Activated CD4-positive, alpha-beta T cell treated with anti-CD3 and anti-CD28 coated beads for 4 hours (primary cell): Measurements from ENCODE around the gene FTO.
"Not testable (repeated sequence)": the region's sequence is repeated elsewhere in the genome, so short reads cannot be mapped to it uniquely, and the experiment has no call there.

ENCODE experiments used
- DNase-seq, 2 donors: peaks; one replicate each; pipeline ENCODE4 v3.0.0-alpha.2; 2020

Gene FTO

GRCh38 chr16:54165912-54166865 is 462.2 kb downstream of the FTO start:
- no peak for DNase-seq

GRCh38 chr16:54169112-54169511 is 465.2 kb downstream of the FTO start:
- no peak for DNase-seq

GRCh38 chr16:54171626-54172537 is 467.9 kb downstream of the FTO start:
- DNase-seq, result no peak

GRCh38 chr16:54173490-54173889 is 469.5 kb downstream of the FTO start:
- DNase-seq, result no peak

- no peak for DNase-seq
Observed at GRCh38 chr16:54174201-54174600, 470.2 kb downstream of the FTO start.

- no peak for DNase-seq
Observed at GRCh38 chr16:54174750-54175149, 470.8 kb downstream of the FTO start.

GRCh38 chr16:54175169-54175551 is 471.2 kb downstream of the FTO start:
- no peak for DNase-seq

GRCh38 chr16:54175552-54176375 is 471.8 kb downstream of the FTO start:
- no peak for DNase-seq

- no peak for DNase-seq
Observed at GRCh38 chr16:54176376-54176901, 472.5 kb downstream of the FTO start.

GRCh38 chr16:54177052-54177861 is 473.3 kb downstream of the FTO start:
- no peak for DNase-seq

GRCh38 chr16:54177862-54178477 is 474.0 kb downstream of the FTO start:
- no peak for DNase-seq

- DNase-seq, result no peak
Observed at GRCh38 chr16:54178478-54178976, 474.6 kb downstream of the FTO start.

GRCh38 chr16:54180421-54181359 is 476.7 kb downstream of the FTO start:
- DNase-seq, result no peak

- DNase-seq, result not testable (repeated sequence)
Observed at GRCh38 chr16:54181683-54182329, 477.9 kb downstream of the FTO start.

GRCh38 chr16:54185045-54185444 is 481.1 kb downstream of the FTO start:
- DNase-seq, result no peak

GRCh38 chr16:54191163-54191562 is 487.2 kb downstream of the FTO start:
- DNase-seq, result no peak

GRCh38 chr16:54191592-54191991 is 487.6 kb downstream of the FTO start:
- DNase-seq, result no peak

GRCh38 chr16:54193013-54193664 is 489.2 kb downstream of the FTO start:
- DNase-seq, result no peak
